Naive thymus-derived CD8-positive, alpha-beta T cell (primary cell): ENCODE data around the gene SMPD3. TPM values are rescaled to one million over a fixed set of nuclear protein-coding genes. Genes with fewer than 3 reads are reported as not detected.

ENCODE experiments used
- ATAC-seq, 2 donors: fragments of 150-1000 bp; cut with Tn5 transposase in 1 of 2; sonication (Bioruptor Pico), chemical (Tn5 transposase) in 1 of 2; 1 replicate in 1 of 2; 2 replicates in 1 of 2; pipeline ENCODE4 v1.10.0; 2021; ENCODE audit warnings: mild to moderate bottlenecking in 2 of 2, moderate library complexity in 2 of 2
- POLR2A ChIA-PET: fragments of 350-600 bp; sonication (Branson Sonifier 250); formaldehyde crosslinking; loops from one replicate; lab custom pipeline; 2021; ENCODE audit warnings: antibody characterized with exemption; lab: Charles Lee
- DNase-seq, 10 donors: peaks; one replicate each; pipeline versions ENCODE4 v3.0.0 to v3.0.0-alpha.2; 2020 to 2022
- H3K27ac Mint-ChIP-seq, 10 donors: one replicate each; pipeline ENCODE4 v1.8.0; 2020 to 2022; ENCODE audit warnings: mild to moderate bottlenecking in 10 of 10, mixed read lengths in 10 of 10, moderate library complexity in 4 of 10, inconsistent platforms in 1 of 10
- H3K27me3 Mint-ChIP-seq, 5 donors: one replicate each; pipeline ENCODE4 v1.8.0; 2021 to 2022; ENCODE audit warnings: mixed read lengths in 5 of 5
- H3K36me3 Mint-ChIP-seq, 3 donors: one replicate each; pipeline ENCODE4 v1.8.0; 2020 to 2022; ENCODE audit warnings: mixed read lengths in 3 of 3, mild to moderate bottlenecking in 2 of 3, inconsistent platforms in 1 of 3
- H3K4me1 Mint-ChIP-seq, 4 donors: one replicate each; pipeline ENCODE4 v1.8.0; 2021 to 2022; ENCODE audit warnings: mixed read lengths in 4 of 4
- H3K4me3 Mint-ChIP-seq, 10 donors: one replicate each; pipeline ENCODE4 v1.8.0; 2020 to 2022; ENCODE audit warnings: mild to moderate bottlenecking in 10 of 10, mixed read lengths in 10 of 10, moderate library complexity in 6 of 10, inconsistent platforms in 1 of 10
- H3K9me3 Mint-ChIP-seq, 9 donors: one replicate each; pipeline ENCODE4 v1.8.0; 2020 to 2022; ENCODE audit warnings: mixed read lengths in 9 of 9, mild to moderate bottlenecking in 3 of 9, inconsistent platforms in 1 of 9, moderate library complexity in 1 of 9
- polyA plus RNA-seq, 3 donors: library from polyadenylated mRNA; unstranded; fragments of 300-500 nt; fragmentation: Illumina TruSeq; gene quantifications; one replicate each; pipeline ENCODE4 v1.2.3, GENCODE V29; 2021
- total RNA-seq, 8 experiments: library from RNA in 2 of 8; stranded (reverse) in 2 of 8; gene quantifications; one replicate each; pipeline ENCODE4 v1.2.3 and lab custom pipeline; 2021 to 2026

The SMPD3 gene
- total and polyA plus RNA-seq, 5 experiments from 2014 or later: 0.27 to 3.5 (median 0.88) TPM

DNA sequence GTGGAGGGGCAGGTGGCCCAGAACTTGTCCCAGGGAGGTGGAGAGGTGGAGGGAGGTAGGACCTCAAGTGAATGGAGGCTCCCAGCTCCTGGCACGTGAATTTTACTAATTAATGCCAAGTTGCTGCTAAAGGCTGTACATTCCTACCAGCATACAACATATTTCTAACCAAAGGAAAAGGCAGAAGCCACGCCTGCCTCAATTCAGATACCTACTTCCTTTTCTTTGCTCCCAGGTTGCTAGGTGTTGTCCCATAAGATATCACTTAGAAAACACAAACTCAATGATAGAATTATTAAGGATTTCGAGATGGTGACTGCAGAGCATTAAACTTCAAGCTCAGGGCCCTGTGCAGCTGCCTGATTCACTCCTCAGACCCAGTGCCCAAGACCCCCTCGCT, 20.5 kb upstream of the SMPD3 start:
- Mint-ChIP-seq H3K27ac (peak overlapping the region in 4 of 10 donors; percentile 12 to 82 (median 52)), H3K4me3 (peak overlapping the region in 7 of 10 donors; percentile 12 to 86 (median 56)), H3K9me3 (peaks cover 0 to 2% (median 0%) of the 10 kb centered on the region in 9 donors), H3K36me3 (peaks cover 0 to 4% (median 0%) of the 10 kb centered on the region in 3 donors), H3K27me3 (peaks cover 0 to under 1% (median 0%) of the 10 kb centered on the region in 5 donors), H3K4me1 (peaks cover 18 to 61% (median 51%) of the 10 kb centered on the region in 4 donors)
- DNase-seq (no peak), ATAC-seq (no peak)
- POLR2A ChIA-PET: interaction anchor here (1.2 kb wide), 1 partner anchor 98 kb away, joined by 3 read pairs; no protein-coding TSS in a partner anchor

DNA sequence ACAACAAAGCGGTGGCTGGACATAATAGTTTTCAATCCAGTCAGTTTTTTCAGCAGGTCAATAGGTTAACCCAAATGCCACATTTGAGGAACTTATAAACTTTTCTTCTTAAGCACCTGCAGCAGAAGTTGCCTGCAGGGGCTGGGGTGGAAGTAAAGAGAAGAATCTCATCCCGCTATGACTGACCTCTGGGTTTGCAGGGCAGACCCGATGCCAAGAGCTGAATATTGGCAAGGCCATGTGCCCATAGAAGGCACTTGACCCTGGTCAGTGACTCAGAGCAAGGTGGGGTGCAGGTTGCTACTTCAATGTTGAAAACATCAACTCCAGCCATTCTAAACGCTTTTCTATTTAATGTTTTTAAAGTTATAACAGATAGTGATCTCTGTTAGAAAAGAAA, 17.9 kb upstream of the SMPD3 start:
- peaks cover 18 to 46% (median 44%) of the 10 kb centered on the region in 4 donors for H3K4me1 Mint-ChIP-seq
- H3K4me3 Mint-ChIP-seq: no peak overlapping the region
- H3K27ac Mint-ChIP-seq: peak overlapping the region in 1 of 10 donors; percentile 15
- peaks cover 0 to 3% (median 0%) of the 10 kb centered on the region in 5 donors for H3K27me3 Mint-ChIP-seq
- DNase-seq (no peak), ATAC-seq (no peak)
- peaks cover 0 to 11% (median 0%) of the 10 kb centered on the region in 9 donors for H3K9me3 Mint-ChIP-seq
- H3K36me3 Mint-ChIP-seq: peaks cover 0 to 9% (median 5%) of the 10 kb centered on the region in 3 donors
- POLR2A ChIA-PET: interaction anchor here (0.8 kb wide), 1 partner anchor 28 kb away, joined by 4 read pairs; no protein-coding TSS in a partner anchor

DNA sequence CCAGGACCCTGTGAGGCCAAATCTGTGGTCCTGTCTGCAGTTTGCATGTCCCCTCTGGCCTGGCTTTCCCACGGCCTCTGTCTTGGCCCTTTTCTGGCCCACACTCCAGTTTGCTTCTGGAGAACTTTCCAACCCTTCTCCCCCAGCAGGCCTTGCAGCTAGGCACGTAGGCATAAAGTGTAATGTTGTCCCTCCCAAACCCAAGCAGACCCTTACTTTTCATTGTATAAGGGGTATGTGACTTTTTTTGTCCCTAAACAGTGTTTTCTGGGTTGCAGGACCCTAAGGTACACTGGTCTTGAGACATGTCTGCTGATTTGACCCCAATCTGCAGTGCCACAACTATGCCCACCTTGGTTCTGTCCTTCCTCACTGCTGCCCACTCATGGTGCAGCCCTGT, 15.6 kb upstream of the SMPD3 start:
- Mint-ChIP-seq H3K27me3 (peaks cover 0 to 3% (median 2%) of the 10 kb centered on the region in 5 donors), H3K9me3 (peaks cover 0 to 11% (median 0%) of the 10 kb centered on the region in 9 donors), H3K4me3 (no peak overlapping the region), H3K27ac (no peak overlapping the region), H3K36me3 (peaks cover 0 to 9% (median 5%) of the 10 kb centered on the region in 3 donors), H3K4me1 (peaks cover 9 to 23% (median 23%) of the 10 kb centered on the region in 4 donors)
- DNase-seq (no peak), ATAC-seq (no peak)
- POLR2A ChIA-PET: no interaction called here

DNA sequence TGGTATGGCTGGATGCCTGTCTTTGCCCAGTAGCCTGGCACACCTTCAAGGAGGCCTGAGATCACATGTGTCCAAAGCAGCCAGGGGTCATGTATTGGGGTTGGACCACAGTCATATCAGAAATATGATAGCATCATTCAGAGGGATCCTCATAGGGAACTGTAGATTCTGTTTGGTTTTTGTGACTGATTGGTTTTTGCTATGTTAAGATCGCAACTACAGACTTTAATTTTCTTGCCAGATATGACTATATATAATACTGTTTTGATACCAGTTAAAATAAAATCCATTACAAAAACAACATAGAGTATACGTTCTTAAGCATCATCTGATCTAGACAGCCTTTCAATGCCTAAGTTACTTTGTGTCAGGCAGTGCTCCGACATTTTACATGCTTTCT, 11.8 kb upstream of the SMPD3 start:
- POLR2A ChIA-PET: no interaction called here
- H3K36me3 Mint-ChIP-seq: peaks cover 0 to 9% (median 5%) of the 10 kb centered on the region in 3 donors
- H3K27ac Mint-ChIP-seq: no peak overlapping the region
- H3K9me3 Mint-ChIP-seq: peaks cover 0 to 11% (median 0%) of the 10 kb centered on the region in 9 donors
- H3K4me1 Mint-ChIP-seq: no peaks in the 10 kb centered on the region
- no peak overlapping the region for H3K4me3 Mint-ChIP-seq
- ATAC-seq (no peak), DNase-seq (no peak)
- H3K27me3 Mint-ChIP-seq: peaks cover 0 to 3% (median 2%) of the 10 kb centered on the region in 5 donors

DNA sequence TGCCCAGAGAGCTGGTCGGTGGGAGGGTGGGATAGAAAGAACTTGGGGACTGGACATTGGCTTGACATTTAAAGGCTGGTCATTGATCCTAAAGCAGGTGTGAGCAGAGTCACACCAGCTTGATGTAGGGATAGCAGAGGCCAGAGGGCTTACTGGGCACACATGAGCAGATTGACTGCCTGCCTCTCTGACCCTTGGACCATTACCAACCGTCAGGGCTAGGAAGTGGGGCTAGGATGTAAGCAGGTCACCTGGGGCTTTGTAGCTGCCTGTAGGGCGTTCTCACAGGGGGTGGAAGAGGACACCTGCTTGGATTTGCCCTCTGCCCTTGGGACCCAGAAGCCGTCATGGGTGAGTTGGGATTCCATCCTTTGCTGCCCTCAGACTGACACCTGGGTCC, 11.1 kb upstream of the SMPD3 start:
- Mint-ChIP-seq H3K4me3 (no peak overlapping the region), H3K36me3 (peaks cover 0 to 9% (median 5%) of the 10 kb centered on the region in 3 donors), H3K27ac (no peak overlapping the region), H3K4me1 (no peaks in the 10 kb centered on the region), H3K27me3 (peaks cover 0 to 3% (median 2%) of the 10 kb centered on the region in 5 donors), H3K9me3 (peaks cover 0 to 11% (median 0%) of the 10 kb centered on the region in 9 donors)
- DNase-seq (no peak), ATAC-seq (no peak)
- POLR2A ChIA-PET: interaction anchor here (1.0 kb wide), 2 partner anchors 11 kb away, joined by 3 read pairs; partner anchors contain the start of gene SMPD3

DNA sequence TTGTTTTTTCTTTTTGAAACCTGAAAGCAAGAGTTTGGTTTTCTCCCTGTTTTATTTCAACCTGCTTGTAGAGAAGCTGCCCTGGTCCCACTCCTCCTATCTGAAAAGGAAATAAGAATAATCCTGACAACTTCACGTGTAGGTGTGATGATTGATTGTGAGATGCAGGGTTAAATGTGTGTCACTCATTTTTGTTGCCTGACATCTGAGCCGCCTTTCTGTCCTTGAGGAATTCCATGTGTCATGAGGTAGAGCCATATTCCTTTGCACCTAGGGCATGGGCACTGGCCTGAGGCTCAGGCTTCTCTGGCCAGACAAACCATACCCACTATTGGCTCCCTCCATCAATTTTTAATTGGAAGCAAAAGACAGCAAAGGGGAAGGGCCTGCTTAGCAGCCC, 10.2 kb upstream of the SMPD3 start:
- Mint-ChIP-seq H3K27me3 (peaks cover 0 to 3% (median 0%) of the 10 kb centered on the region in 5 donors), H3K36me3 (peaks cover 0 to 5% (median 2%) of the 10 kb centered on the region in 3 donors), H3K27ac (no peak overlapping the region), H3K4me3 (no peak overlapping the region), H3K4me1 (no peaks in the 10 kb centered on the region), H3K9me3 (peaks cover 0 to 6% (median 0%) of the 10 kb centered on the region in 9 donors)
- no peak for ATAC-seq
- DNase-seq: no peak
- POLR2A ChIA-PET: interaction anchor here (1.0 kb wide), 2 partner anchors 10 to 12 kb away, joined by 3 read pairs; partner anchors contain the start of gene SMPD3

DNA sequence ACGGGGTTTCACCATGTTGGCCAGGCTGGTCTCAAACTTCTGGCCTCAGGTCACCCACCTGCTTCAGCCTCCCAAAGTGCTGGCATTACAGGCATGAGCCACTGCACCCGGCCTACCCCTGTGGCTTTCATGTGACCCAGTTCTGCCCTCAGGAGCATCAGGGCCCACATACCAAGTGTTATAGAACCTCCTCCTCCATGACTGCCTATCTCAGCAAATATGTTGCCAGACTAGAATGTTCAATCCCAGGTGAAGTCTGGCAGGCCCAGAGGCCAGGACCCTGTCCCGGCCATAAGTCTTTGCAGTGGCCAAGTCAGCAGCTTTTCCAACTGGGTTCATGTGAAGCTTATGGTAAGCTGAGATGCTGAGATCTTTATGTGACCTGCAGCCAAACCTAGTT, 9.8 kb upstream of the SMPD3 start:
- peaks cover 0 to 3% (median 0%) of the 10 kb centered on the region in 5 donors for H3K27me3 Mint-ChIP-seq
- peaks cover 0 to 5% (median 0%) of the 10 kb centered on the region in 3 donors for H3K36me3 Mint-ChIP-seq
- H3K27ac Mint-ChIP-seq: no peak overlapping the region
- ATAC-seq (no peak), DNase-seq (no peak)
- H3K9me3 Mint-ChIP-seq: peaks cover 0 to 5% (median 0%) of the 10 kb centered on the region in 9 donors
- POLR2A ChIA-PET: interaction anchor here (1.0 kb wide), 1 partner anchor 66 kb away, joined by 7 read pairs; no protein-coding TSS in a partner anchor
- no peaks in the 10 kb centered on the region for H3K4me1 Mint-ChIP-seq
- H3K4me3 Mint-ChIP-seq: no peak overlapping the region

DNA sequence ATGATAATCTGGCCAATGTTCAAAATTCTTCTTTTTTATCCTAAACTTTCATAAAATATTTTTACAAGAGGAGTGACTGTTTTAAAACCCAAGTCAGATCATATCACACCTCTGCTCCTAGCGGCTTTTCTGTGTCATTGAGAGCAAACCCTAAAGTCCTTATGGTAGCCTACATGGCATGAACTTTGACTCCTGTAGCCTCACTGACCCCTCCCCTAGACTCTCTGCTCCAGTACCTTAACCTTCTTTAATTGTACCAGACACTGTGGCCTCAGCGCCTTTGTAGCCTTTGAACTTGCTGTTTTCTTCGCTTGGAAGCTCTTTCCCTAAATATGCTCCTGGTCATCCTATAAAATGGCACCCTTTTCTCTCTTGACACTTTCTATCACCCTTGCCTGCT, 7.3 kb upstream of the SMPD3 start:
- Mint-ChIP-seq H3K9me3 (no peaks in the 10 kb centered on the region), H3K27ac (no peak overlapping the region), H3K4me3 (no peak overlapping the region), H3K27me3 (peaks cover 0 to 1% (median 0%) of the 10 kb centered on the region in 5 donors), H3K4me1 (no peaks in the 10 kb centered on the region), H3K36me3 (no peaks in the 10 kb centered on the region)
- POLR2A ChIA-PET: interaction anchor here (0.7 to 1.6 kb wide), 2 partner anchors 13 to 37 kb away, joined by 4 to 6 read pairs; no protein-coding TSS in a partner anchor
- ATAC-seq (no peak), DNase-seq (no peak)

DNA sequence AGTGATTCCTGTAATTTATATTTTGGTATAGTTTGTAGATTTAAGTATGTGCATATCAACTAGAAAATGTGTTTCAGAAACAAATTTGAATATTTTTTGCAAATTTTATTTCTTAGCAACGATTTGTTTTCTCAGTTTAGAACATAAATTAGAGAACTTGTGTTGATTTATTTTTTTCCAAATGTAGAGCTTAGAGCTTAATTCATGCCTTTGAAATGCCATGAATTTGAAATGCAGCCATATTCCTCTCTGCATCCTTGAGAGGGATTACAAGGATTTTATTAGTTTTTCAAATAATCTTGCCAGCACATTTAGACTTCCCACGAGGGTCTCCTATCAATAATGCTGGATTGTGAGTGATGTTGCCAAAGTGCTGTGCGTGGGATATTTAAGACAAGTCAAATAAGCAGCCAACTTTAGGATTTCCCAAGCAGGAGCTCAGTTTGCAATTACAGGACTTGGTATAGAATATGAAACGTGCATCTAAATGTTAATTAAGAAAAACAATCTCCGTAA, 6.7 kb upstream of the SMPD3 start:
- Mint-ChIP-seq H3K9me3 (no peaks in the 10 kb centered on the region), H3K27ac (peak overlapping the region in 1 of 10 donors; percentile 24), H3K4me1 (peaks cover 0 to 3% (median 0%) of the 10 kb centered on the region in 4 donors), H3K36me3 (no peaks in the 10 kb centered on the region), H3K4me3 (no peak overlapping the region), H3K27me3 (no peaks in the 10 kb centered on the region)
- DNase-seq (no peak), ATAC-seq (no peak)
- POLR2A ChIA-PET: interaction anchor here (0.7 to 1.6 kb wide), 2 partner anchors 15 to 36 kb away, joined by 3 to 4 read pairs; no protein-coding TSS in a partner anchor

DNA sequence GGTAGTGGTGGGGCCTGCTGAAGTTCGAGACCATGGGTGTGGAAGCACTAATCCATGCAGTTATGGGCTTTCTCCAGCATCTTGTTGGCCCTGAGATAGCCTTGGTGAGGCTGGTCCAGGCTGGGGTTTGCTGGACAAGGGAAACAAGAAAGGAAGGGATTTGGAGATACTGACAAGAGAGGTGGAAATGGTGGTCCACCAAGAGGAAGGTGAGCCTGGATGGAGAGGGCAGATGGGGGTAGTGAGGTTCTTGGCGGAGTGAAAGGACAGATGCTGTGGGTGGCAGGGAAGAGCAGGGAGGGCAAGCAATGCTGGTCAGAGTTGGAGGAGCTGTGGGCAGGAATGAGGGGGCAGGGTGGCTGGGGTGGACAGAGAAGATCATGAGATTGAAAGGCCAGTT, 5.5 kb upstream of the SMPD3 start:
- no peak overlapping the region for H3K4me3 Mint-ChIP-seq
- DNase-seq: no peak
- ATAC-seq: no peak
- no peak overlapping the region for H3K27ac Mint-ChIP-seq
- no peaks in the 10 kb centered on the region for H3K9me3 Mint-ChIP-seq
- H3K27me3 Mint-ChIP-seq: no peaks in the 10 kb centered on the region
- POLR2A ChIA-PET: interaction anchor here (0.7 kb wide), 1 partner anchor 131 kb away, joined by 3 read pairs; no protein-coding TSS in a partner anchor
- no peaks in the 10 kb centered on the region for H3K36me3 Mint-ChIP-seq
- H3K4me1 Mint-ChIP-seq: peaks cover 4 to 9% (median 6%) of the 10 kb centered on the region in 4 donors

DNA sequence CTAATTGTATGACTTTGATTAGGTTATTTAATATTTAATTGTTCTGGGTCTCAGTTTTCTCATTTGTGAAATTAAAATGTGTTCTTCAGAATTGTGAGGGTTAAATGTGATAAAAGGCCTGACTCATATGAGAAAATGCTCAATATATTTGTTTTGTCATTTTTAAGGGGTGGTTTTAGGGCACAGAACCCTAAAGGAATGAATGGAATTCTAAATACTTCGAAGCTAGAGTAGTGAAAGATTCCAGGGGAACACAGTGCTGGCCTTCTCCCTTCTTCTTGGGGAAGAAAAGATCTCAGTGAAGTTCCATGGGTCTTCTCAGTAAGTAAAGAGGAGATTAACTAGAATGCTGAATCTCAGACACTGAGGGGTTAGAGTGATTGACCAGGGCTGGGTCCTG, 3.9 kb upstream of the SMPD3 start:
- H3K27ac Mint-ChIP-seq: no peak overlapping the region
- no peaks in the 10 kb centered on the region for H3K36me3 Mint-ChIP-seq
- POLR2A ChIA-PET: interaction anchor here (0.6 kb wide), 1 partner anchor 301 kb away, joined by 5 read pairs; no protein-coding TSS in a partner anchor
- no peak for ATAC-seq
- H3K4me3 Mint-ChIP-seq: no peak overlapping the region
- peaks cover 0 to 2% (median 0%) of the 10 kb centered on the region in 9 donors for H3K9me3 Mint-ChIP-seq
- peaks cover 8 to 20% (median 16%) of the 10 kb centered on the region in 4 donors for H3K4me1 Mint-ChIP-seq
- H3K27me3 Mint-ChIP-seq: peaks cover 0 to 9% (median 0%) of the 10 kb centered on the region in 5 donors
- DNase-seq: no peak

DNA sequence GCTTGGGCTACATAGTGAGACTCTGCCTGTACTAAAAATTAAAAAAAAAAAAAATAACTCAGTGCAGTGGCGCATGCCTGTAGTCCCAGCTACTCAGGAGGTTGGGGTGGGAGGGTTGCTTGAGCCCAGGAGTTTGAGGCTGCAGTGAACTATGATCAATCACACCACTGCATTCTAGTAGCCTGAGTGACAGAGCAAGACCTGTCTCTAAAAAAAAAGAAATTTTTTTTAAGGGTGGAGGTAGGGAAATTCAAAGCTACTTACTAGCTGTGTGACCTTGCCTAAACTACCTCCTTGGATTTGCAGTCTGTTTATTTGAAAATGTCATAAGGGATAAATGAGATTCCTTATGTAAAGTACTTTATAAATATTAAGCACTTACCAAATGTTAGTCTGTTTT, 3.4 kb upstream of the SMPD3 start:
- Mint-ChIP-seq H3K4me1 (peaks cover 8 to 20% (median 16%) of the 10 kb centered on the region in 4 donors), H3K27ac (no peak overlapping the region), H3K36me3 (no peaks in the 10 kb centered on the region), H3K9me3 (peaks cover 0 to 2% (median 0%) of the 10 kb centered on the region in 9 donors), H3K4me3 (no peak overlapping the region), H3K27me3 (peaks cover 0 to 11% (median 0%) of the 10 kb centered on the region in 5 donors)
- no peak for ATAC-seq
- POLR2A ChIA-PET: interaction anchor here (0.6 to 0.7 kb wide), 2 partner anchors 301 to 372 kb away, joined by 4 to 5 read pairs; no protein-coding TSS in a partner anchor
- no peak for DNase-seq
